Muscle of leg (tissue), 11 donors: ENCODE data around the gene IQSEC1. TPM values are rescaled to one million over a fixed set of nuclear protein-coding genes. Genes with fewer than 3 reads are reported as not detected.
A peak's percentile ranks its signal among the peaks of the same experiment; 100 is the strongest.

Experiments used
- DNase-seq: peaks from one replicate; pipeline ENCODE4 v3.0.0; 2013
- H3K27ac ChIP-seq: one replicate; pipeline ENCODE4 v1.5.1; 2013; ENCODE audit warnings: mild to moderate bottlenecking, low read length, control low read depth
- H3K27me3 ChIP-seq: one replicate; pipeline ENCODE4 v1.6.1; 2013; ENCODE audit warnings: low read length; ENCODE audit not compliant: control insufficient read depth, insufficient read depth
- H3K36me3 ChIP-seq: one replicate; pipeline ENCODE4 v1.6.1; 2013; ENCODE audit warnings: low read length; ENCODE audit not compliant: control insufficient read depth, insufficient read depth
- H3K4me1 ChIP-seq: one replicate; pipeline ENCODE4 v1.6.1; 2013; ENCODE audit warnings: low read length; ENCODE audit not compliant: control insufficient read depth, insufficient read depth
- H3K4me3 ChIP-seq: one replicate; pipeline ENCODE4 v1.5.1; 2013; ENCODE audit warnings: low read length, control low read depth
- H3K9me3 ChIP-seq: replicated peaks from 2 replicates; pipeline ENCODE4 v1.6.1; 2013; ENCODE audit warnings: low read depth, low read length; ENCODE audit not compliant: control insufficient read depth
- WGBS: methylation state at CpG from one replicate; pipeline ENCODE4 v1.1.5; 2013; ENCODE audit warnings: missing lambda C conversion rate; ENCODE audit not compliant: insufficient coverage; 5-methylcytosine and 5-hydroxymethylcytosine counted together
- polyA plus RNA-seq, 8 donors: library from polyadenylated mRNA; unstranded; fragments of 120-200 nt; gene quantifications; one replicate each; pipeline versions ENCODE4 v1.2.1 to v1.2.3, GENCODE V29; 2013; ENCODE audit warnings: inconsistent platforms in 1 of 8, low replicate concordance in 1 of 8; ENCODE audit not compliant: insufficient read length in 8 of 8, insufficient read depth in 1 of 8
- total RNA-seq: library from RNA; stranded (reverse); fragments of 120-200 nt; gene quantifications from one replicate; pipeline ENCODE4 v1.2.4, GENCODE V29; 2013

IQSEC1 gene
- total and polyA plus RNA-seq, 9 donors, result 25.1 to 48.3 (median 43.8) TPM

DNA sequence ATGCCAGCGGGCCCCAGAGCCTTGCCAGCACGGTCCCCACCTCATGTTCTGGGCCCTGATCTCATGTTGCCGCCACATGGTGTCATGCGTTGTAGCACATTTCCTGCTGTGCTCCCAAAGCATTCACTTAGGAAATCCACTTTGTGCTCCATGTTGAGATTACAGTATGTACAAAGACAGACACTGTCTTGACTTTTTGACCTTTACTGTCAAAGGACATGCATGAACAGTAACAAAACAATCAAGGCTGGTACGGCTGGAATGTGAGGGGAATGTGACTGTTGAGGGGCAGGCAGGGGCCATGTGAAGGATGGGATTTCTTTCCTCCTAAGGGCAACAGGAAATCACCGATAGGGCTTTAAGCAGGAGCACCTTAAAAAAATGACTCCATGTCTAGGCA is 178.6 kb downstream of the IQSEC1 start:
- 27% methylated on average over 5 of the region's 6 CpGs for WGBS
- H3K27me3 ChIP-seq, result peaks cover 4% of the 10 kb centered on the region
- H3K4me1 ChIP-seq, result peaks cover 24% of the 10 kb centered on the region
- no peak overlapping the region for H3K4me3 ChIP-seq
- peak; percentile 43 for DNase-seq
- peaks cover 21% of the 10 kb centered on the region for H3K36me3 ChIP-seq
- H3K9me3 ChIP-seq, result no peaks in the 10 kb centered on the region
- no peak overlapping the region for H3K27ac ChIP-seq

DNA sequence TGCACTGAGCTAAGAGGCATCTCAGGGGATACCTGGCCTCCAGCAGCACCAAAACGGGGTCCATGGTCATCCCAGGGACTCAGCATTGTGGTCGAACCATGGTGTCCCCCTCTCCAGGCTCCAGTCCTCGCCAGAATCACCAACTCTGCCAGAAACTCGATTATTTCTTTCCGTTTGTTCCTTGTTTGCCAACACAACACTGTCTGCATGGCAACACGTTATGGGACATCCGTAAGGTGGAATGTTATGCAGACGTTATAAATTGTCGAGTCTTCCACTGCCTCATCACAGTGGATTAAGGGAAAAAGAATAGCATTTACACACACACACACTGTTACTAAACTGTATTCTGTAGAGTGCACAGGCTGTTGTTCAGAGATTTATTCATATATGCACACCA is 179.4 kb downstream of the IQSEC1 start:
- WGBS, result 77% methylated on average over 2 of the region's 9 CpGs
- Histone ChIP-seq H3K4me1 (peaks cover 24% of the 10 kb centered on the region), H3K27me3 (peaks cover 5% of the 10 kb centered on the region), H3K27ac (no peak overlapping the region), H3K9me3 (no peaks in the 10 kb centered on the region), H3K4me3 (no peak overlapping the region), H3K36me3 (peaks cover 13% of the 10 kb centered on the region)
- DNase-seq, result peak; percentile 61

DNA sequence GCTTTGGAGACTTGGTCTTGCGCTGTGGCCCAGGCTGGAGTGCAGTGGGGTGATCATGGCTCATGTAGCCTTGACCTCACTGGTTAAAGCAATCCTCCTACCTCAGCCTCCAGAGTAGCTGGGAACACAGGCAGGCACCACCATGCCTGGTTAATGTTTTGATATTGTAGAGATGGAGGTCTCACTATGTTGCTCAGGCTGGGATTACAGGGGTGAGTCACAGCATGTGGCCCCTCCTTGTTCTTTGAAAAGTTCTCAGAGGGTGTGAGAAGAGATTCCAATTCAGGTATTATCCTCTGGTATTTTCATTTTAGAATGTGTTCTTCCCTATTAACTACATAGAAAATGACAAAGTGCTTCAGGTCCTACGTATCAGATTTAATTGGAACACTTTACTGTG is 180.0 kb downstream of the IQSEC1 start:
- H3K4me1 ChIP-seq, result peaks cover 23% of the 10 kb centered on the region
- no peak overlapping the region for H3K27ac ChIP-seq
- H3K27me3 ChIP-seq, result peaks cover 5% of the 10 kb centered on the region
- peaks cover 7% of the 10 kb centered on the region for H3K36me3 ChIP-seq
- H3K4me3 ChIP-seq, result no peak overlapping the region
- no CpG with 5 or more reads among the region's 2 CpGs for WGBS
- no peak for DNase-seq
- H3K9me3 ChIP-seq, result no peaks in the 10 kb centered on the region

DNA sequence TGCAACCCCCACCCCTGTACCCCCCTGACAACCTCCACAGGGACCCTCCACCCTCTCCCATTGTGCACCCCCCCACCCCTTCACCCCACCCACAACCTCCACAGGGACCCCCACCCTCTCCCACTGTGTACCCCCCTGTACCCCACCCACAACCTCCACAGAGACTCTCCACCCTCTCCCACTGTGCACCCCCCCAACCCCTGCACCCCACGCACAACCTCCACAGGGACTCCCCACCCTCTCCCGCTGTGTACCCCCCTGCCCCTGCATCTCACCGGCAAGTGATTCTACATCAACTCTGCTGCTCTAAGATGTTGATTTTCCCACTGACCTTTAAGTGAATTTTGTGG is 180.4 kb downstream of the IQSEC1 start:
- no peak for DNase-seq
- peaks cover 3% of the 10 kb centered on the region for H3K36me3 ChIP-seq
- peaks cover 8% of the 10 kb centered on the region for H3K27me3 ChIP-seq
- WGBS, result 58% methylated on average over 2 of the region's 3 CpGs
- no peak overlapping the region for H3K27ac ChIP-seq
- no peaks in the 10 kb centered on the region for H3K9me3 ChIP-seq
- no peak overlapping the region for H3K4me3 ChIP-seq
- peaks cover 19% of the 10 kb centered on the region for H3K4me1 ChIP-seq

DNA sequence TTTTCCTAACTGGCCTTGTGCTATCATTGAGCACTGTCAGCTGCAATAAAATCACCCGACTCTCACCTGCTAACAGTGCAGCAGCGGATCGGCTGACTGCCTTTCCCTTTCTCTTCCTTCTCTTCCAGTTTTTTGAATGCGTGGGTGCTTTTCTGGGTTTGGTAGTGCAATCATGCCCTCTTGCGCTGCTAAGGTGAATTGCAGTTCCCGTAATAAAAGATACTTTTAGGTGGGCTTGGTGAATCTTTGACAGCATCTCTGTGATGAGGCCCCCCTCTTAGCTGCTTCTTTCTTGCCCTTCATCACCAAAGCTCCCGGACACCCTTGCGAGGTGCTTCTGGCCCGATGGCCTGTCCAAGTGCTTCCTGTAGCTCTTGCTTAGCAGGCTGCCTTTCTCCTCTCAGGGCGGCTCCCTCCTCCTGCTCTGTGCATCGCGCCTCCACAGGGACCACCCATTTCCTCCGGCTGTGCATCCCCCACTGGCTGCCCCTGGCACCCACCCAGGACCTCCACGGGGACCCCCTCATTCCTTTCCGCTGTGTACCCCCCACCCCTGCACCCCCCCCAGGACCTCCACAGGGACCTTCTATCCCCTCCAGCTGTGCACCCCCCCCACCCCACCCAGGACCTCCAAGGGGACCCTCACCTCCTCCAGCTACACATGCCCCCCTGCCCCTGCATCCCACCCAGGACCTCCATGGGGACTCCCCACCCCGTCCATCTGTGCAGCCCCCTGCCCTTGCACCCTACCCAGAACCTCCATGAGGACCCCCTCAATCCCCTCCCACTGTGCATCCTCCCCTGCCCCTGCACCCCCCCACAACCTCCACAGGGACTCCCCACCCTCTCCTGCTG is 181.0 kb downstream of the IQSEC1 start:
- Histone ChIP-seq H3K27ac (no peak overlapping the region), H3K9me3 (no peaks in the 10 kb centered on the region), H3K36me3 (no peaks in the 10 kb centered on the region), H3K4me1 (peaks cover 19% of the 10 kb centered on the region), H3K4me3 (no peak overlapping the region), H3K27me3 (peaks cover 8% of the 10 kb centered on the region)
- DNase-seq, result peak; percentile 85
- WGBS, result 22% methylated on average over 9 of the region's 16 CpGs

DNA sequence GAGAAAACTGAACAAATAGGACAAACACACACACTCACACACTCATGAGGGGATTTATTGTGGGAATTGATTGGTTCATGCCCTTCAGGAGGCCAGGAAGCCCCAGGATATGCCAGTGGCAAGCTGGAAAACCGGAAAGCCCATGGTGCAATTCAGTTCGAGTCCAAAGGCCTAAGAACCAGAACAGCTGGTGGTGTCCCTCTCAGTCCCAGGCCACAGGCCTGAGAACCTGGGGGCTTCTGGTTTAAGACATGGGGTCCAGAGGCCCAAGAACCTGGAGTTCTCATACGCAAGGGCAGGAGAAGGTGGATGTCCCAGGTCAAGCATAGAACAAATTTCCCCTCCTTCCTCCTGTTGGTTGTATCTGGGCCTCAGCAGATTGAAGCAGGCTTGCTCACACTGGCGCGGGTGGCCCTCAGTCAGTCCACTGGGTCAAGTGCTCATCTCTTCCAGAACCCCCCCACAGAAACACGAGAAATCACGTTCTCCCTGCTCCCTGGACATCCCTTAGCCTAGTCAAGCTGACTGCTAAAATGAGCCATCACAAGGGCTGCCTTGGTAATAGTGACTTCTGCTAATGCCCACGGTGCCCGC is 181.7 kb downstream of the IQSEC1 start:
- peaks cover 12% of the 10 kb centered on the region for H3K27me3 ChIP-seq
- H3K9me3 ChIP-seq, result no peaks in the 10 kb centered on the region
- DNase-seq, result no peak
- H3K36me3 ChIP-seq, result no peaks in the 10 kb centered on the region
- H3K4me1 ChIP-seq, result peaks cover 25% of the 10 kb centered on the region
- H3K27ac ChIP-seq, result no peak overlapping the region
- WGBS, result 65% methylated on average over 6 of the region's 9 CpGs
- H3K4me3 ChIP-seq, result no peak overlapping the region

DNA sequence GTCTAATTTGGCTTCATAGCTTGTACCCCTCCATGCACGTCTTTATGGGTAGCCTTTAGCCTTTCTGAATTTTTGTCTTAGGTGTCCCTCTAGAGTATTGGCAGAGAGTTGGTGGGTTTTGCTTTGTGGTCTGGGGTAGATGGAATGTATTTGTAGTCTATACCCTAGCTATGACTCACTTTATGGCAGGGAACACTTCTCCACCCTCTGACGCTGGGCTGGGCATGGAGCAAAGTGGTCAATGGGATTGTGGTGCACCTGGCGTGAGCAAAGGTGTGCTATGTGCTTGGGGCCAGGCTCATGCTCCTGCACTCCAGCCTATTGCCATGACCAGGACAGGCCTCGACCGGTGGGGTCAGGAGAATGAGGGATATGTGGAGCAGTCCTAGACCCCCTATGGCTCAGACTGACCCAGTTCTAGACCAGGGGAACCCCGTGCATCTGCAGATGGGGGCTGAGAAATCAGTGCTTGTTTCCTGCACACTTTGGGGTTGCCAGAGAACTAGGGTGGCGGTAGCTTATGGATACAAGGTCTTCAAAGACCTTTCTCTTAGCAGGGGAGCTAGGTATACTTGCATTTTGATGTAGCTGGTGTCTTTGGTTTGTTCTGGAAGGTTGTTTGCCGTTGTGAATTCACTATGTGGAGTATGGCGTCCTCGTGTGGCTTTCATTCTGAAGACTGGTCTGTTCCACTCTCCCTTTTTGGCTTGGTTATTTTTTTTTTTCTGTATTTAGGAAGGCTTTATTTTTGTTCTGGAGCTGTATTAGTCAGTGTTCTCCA is 182.4 kb downstream of the IQSEC1 start:
- Histone ChIP-seq H3K36me3 (no peaks in the 10 kb centered on the region), H3K4me3 (no peak overlapping the region), H3K4me1 (peaks cover 27% of the 10 kb centered on the region), H3K9me3 (no peaks in the 10 kb centered on the region), H3K27me3 (peaks cover 13% of the 10 kb centered on the region), H3K27ac (no peak overlapping the region)
- WGBS, result 83% methylated on average over 4 of the region's 10 CpGs
- no peak for DNase-seq

DNA sequence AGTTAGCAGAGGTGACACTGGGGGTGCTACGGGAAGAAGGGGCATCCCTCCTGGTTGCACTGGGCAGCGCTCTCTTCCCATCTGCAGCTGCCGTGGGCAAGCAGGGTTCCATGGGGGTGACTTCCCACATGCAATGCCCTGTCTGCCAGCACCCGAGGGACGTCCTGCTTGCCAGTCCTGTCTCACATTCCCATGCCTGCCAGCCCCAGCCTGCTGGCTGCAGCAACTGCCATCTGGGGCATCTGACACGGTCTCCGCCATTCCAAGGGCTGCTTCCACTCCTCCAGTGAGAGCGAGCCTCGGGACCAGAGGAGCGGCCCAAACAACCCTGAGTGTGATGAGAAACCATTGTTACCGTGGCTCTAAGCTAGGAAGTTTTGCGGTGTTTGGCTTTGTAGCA is 186.5 kb downstream of the IQSEC1 start:
- Histone ChIP-seq H3K27ac (no peak overlapping the region), H3K9me3 (no peaks in the 10 kb centered on the region), H3K27me3 (peaks cover 13% of the 10 kb centered on the region), H3K36me3 (no peaks in the 10 kb centered on the region), H3K4me3 (no peak overlapping the region), H3K4me1 (peaks cover 37% of the 10 kb centered on the region)
- WGBS, result 77% methylated on average over 9 of the region's 12 CpGs
- DNase-seq, result no peak

DNA sequence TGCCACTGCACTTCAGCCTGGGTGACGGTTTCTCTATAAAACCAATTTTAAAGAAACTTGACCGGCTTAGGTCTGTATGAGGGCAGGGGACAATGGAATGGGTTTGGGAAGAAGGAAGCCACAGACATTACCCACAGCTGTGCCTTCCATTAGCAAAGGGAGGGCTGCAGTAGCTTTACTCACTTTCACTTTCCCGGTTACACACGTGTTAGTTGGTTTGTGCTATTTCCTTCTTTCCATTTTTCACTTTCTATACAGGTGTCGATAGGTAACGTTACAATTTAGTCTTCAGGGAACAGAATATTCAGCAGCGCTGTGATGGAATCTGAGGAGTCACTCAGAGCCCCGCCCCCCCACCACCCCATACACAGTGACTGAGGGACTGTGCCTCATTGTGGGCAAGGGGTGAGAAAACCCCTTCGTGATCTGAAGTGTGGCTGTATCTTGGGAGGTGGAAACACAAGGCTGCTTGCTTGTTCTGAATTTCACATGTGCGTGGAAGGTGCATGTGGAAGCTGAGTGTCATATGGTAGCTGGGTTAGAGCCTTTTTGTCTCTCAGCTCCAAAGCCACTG is 187.0 kb downstream of the IQSEC1 start:
- no peak for DNase-seq
- no peak overlapping the region for H3K4me3 ChIP-seq
- no peaks in the 10 kb centered on the region for H3K9me3 ChIP-seq
- no peak overlapping the region for H3K27ac ChIP-seq
- H3K27me3 ChIP-seq, result peaks cover 11% of the 10 kb centered on the region
- peaks cover 36% of the 10 kb centered on the region for H3K4me1 ChIP-seq
- no peaks in the 10 kb centered on the region for H3K36me3 ChIP-seq
- WGBS, result 55% methylated on average over 2 of the region's 10 CpGs

DNA sequence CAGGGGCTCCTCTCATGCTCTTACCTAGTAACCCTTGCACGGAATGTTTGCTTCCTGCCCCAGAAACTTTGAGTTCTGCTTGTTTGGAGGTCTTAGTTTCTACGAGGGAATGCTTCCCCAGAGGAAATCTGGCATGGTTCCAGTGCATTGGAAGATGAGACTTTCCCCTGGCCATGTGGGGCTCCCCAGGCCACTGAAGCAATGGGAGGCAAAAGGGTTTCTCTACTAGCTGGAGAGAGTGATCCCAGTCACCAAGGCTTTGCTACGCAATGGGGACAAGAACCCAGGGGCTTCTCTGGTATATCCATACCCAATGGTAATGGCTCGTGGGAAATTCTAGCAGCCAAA is 187.7 kb downstream of the IQSEC1 start:
- 0% methylated on average over 1 of the region's 4 CpGs for WGBS
- Histone ChIP-seq H3K36me3 (no peaks in the 10 kb centered on the region), H3K4me3 (no peak overlapping the region), H3K27me3 (peaks cover 11% of the 10 kb centered on the region), H3K27ac (no peak overlapping the region), H3K4me1 (peaks cover 36% of the 10 kb centered on the region), H3K9me3 (no peaks in the 10 kb centered on the region)
- peak; percentile 47 for DNase-seq
